Stimulated activated CD4-positive, alpha-beta T cell treated with anti-CD3 and anti-CD28 coated beads, Interleukin-12 subunit alpha, Interleukin-12 subunit beta, amount 100 ng/mL, for 24 hours (primary cell): ENCODE measurements around the gene PRKAG2.

Source experiments
- DNase-seq, 2 experiments: peaks; one replicate each; pipeline ENCODE4 v3.0.0-alpha.2; 2020; ENCODE audit warnings: low read depth in 2 of 2

The PRKAG2 gene

GRCh38 chr7:151900986-151901621 is 24.2 kb upstream of the PRKAG2 start:
- no peak for DNase-seq

GRCh38 chr7:151900591-151900985 is 23.7 kb upstream of the PRKAG2 start:
- DNase-seq, result no peak

GRCh38 chr7:151899513-151900360 is 22.8 kb upstream of the PRKAG2 start:
- no peak for DNase-seq

GRCh38 chr7:151897951-151898686 is 21.2 kb upstream of the PRKAG2 start:
- DNase-seq, result no peak

- no peak for DNase-seq
Measured at GRCh38 chr7:151897161-151897731, 20.3 kb upstream of the PRKAG2 start.

- DNase-seq, result no peak
Measured at GRCh38 chr7:151896486-151896885, 19.6 kb upstream of the PRKAG2 start.

- DNase-seq, result no peak
Measured at GRCh38 chr7:151896086-151896485, 19.2 kb upstream of the PRKAG2 start.

GRCh38 chr7:151895631-151896031 is 18.7 kb upstream of the PRKAG2 start:
- DNase-seq, result no peak

GRCh38 chr7:151895008-151895630 is 18.2 kb upstream of the PRKAG2 start:
- no peak for DNase-seq

GRCh38 chr7:151894111-151895007 is 17.4 kb upstream of the PRKAG2 start:
- DNase-seq, result no peak

- DNase-seq, result no peak
Measured at GRCh38 chr7:151893405-151893923, 16.5 kb upstream of the PRKAG2 start.

- no peak for DNase-seq
Measured at GRCh38 chr7:151891753-151892152, 14.8 kb upstream of the PRKAG2 start.

GRCh38 chr7:151891182-151891581 is 14.3 kb upstream of the PRKAG2 start:
- DNase-seq, result no peak

- DNase-seq, result no peak
Measured at GRCh38 chr7:151890355-151891004, 13.6 kb upstream of the PRKAG2 start.

- no peak for DNase-seq
Measured at GRCh38 chr7:151889406-151890354, 12.8 kb upstream of the PRKAG2 start.

GRCh38 chr7:151888079-151889067 is 11.5 kb upstream of the PRKAG2 start:
- no peak for DNase-seq

GRCh38 chr7:151886783-151887182 is 9.9 kb upstream of the PRKAG2 start:
- no peak for DNase-seq

GRCh38 chr7:151885202-151885580 is 8.3 kb upstream of the PRKAG2 start:
- no peak for DNase-seq
